Retinal pigment epithelial cell (primary cell): Measurements from ENCODE around the gene RHOA.
A peak's percentile ranks its signal among the peaks of the same experiment; 100 is the strongest.

Experiments used
- DNase-seq: peaks from one replicate; pipeline ENCODE4 v3.0.0-alpha.2; 2010; ENCODE audit warnings: low read depth
- H3K4me3 ChIP-seq: 2 replicates; pipeline ENCODE4 v1.5.1; 2011; ENCODE audit warnings: mild to moderate bottlenecking, low read length, control low read depth, moderate library complexity
- TF ChIP-seq, protein P1 (sequence below): conservative IDR thresholded peaks from 2 replicates; pipeline ENCODE4 v1.5.1; 2011; ENCODE audit warnings: low read depth, low read length, control low read depth, inconsistent platforms

Gene RHOA

DNA sequence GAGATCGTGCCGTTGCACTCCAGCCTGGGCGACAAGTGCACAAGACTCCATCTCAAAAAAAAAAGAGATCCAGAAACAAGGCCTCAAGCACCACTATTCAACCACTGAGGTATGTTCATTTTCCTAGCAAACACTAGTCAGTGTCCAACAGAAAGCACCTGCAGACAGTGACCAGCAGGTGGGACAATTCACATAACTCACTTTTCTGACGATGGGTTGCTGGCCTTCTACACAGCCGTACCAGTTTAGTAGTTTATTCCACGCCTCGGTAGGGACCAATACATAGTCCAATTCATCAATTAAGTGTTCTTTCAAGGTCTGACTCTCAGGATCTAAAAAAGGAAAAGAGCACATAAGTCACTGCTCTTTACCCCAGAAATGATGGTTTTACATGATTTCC lies 84.3 kb downstream of the RHOA start:
- TF ChIP-seq, protein P1, sequence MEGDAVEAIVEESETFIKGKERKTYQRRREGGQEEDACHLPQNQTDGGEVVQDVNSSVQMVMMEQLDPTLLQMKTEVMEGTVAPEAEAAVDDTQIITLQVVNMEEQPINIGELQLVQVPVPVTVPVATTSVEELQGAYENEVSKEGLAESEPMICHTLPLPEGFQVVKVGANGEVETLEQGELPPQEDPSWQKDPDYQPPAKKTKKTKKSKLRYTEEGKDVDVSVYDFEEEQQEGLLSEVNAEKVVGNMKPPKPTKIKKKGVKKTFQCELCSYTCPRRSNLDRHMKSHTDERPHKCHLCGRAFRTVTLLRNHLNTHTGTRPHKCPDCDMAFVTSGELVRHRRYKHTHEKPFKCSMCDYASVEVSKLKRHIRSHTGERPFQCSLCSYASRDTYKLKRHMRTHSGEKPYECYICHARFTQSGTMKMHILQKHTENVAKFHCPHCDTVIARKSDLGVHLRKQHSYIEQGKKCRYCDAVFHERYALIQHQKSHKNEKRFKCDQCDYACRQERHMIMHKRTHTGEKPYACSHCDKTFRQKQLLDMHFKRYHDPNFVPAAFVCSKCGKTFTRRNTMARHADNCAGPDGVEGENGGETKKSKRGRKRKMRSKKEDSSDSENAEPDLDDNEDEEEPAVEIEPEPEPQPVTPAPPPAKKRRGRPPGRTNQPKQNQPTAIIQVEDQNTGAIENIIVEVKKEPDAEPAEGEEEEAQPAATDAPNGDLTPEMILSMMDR: peak; percentile 44
- H3K4me3 ChIP-seq: no peak overlapping the region
- no peak for DNase-seq

DNA sequence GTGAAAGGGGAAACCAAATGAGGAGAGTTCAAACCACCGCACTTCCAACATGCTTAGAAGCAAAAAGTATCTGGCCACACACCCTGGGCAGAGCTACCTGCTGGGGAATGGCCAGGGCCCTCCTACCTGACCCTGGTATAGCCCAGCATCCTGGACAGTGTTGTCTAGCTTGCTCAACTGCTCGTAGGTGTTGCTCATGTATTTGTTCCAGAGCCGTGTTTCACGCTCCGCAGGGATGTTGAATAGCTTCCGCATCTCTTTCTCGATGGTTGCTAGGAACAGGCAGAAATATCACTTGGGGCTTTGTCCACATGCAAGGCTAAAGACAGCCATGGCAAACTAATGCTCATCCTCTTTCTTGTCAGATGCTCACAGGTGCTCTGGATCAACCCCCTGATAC lies 87.0 kb downstream of the RHOA start:
- H3K4me3 ChIP-seq: no peak overlapping the region
- no peak for DNase-seq
- TF ChIP-seq, protein P1: no peak

DNA sequence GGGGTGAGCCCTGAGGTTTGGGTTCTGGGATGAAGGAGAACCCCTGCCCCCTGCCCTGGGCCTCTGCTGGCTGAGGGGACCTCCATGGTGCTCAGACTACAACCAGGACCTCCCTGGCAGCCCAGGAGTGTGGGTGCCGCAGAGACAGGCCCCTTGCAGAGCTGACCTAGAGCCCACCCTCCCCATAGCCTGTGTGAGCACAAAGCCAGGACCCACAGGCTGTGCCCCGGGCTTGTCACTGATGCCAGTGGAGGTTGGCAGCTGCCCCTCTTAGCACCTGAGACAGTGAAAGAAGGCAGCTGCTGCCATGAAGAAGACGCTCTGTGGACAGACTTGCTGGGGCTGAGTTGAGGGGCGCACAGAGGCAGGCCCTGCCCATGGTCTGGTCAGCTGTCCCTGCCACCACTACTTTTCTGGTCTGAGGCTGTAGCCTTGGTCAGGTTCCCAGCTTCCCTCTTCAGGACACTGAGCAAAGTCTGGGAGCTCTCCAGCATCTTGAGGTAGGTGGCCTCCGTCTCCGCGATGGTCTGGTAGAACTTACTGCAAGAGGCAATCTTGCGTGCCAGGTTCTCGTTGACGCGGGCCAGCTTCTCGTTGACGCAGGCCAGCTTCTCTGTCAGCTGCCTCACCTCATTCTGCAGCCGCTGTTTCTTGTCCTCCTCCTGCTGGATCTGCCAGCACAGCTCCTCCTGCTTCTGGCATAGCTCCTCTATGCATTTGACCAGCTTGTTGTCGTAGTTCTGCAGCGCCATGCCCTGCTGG lies 94.9 kb downstream of the RHOA start:
- no peak overlapping the region for H3K4me3 ChIP-seq
- no peak for DNase-seq
- TF ChIP-seq, protein P1: no peak

DNA sequence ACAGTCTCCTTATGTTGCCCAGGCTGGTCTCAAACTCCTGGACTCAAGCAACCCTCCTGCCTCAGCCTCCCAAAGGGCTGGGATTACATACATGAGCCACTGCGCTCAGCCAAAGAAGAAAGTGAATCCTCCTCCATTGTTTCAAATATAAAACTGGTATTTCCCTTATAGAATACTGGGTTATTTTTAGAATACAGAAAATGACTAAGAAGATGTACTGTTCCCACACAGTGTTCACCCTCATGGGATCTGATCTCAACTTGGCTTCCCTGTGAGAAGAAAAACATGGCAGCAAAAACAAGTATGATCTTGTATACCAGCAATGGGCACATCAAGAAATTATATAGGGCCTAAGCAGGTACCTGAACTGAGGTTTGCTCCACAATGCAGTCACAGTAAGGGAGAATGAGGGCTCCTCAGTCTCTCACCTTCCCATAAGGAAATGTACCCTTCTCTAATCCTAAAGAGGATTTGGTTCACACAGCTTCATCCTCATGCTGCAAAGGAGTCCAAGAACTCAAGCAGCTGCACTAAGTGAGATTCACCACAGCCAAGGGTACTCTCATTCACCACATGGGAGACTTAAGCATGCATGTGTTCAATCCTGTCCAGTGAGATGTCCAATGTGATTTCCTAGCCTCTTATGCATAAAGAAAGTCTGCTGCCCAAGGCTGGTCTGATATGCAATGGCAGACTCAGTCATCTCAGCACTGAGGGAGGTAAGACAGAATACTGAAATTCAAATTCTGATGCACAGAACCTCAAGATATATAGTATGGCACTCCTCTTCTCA lies 97.7 kb downstream of the RHOA start:
- DNase-seq: no peak
- no peak overlapping the region for H3K4me3 ChIP-seq
- TF ChIP-seq, protein P1: no peak

DNA sequence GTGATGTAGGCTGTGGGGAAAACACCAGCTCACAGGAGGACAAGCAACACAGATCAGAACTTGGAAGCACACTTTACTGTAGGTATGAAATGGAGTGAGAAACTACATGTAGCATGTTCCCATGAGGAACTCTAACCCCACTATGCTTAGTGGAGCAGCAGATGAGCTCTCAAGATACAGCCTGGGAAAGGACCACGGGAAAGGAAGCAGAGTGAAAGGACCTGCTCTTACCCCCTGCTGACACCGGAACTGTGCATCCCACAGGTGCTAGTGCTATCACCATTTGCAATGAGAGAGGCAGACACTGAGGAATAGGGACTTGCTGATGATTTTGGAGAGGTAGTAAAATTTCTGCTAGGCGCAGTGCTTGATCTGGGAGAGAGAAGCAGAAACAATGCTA lies 100.5 kb downstream of the RHOA start:
- DNase-seq: no peak
- TF ChIP-seq, protein P1: no peak
- H3K4me3 ChIP-seq: no peak overlapping the region

GRCh38 chr3:49310677-49311076 lies 101.1 kb downstream of the RHOA start:
- DNase-seq: no peak
- no peak overlapping the region for H3K4me3 ChIP-seq
- TF ChIP-seq, protein P1: no peak
